ENCODE data around the gene DHRS7B. TPM values are rescaled to one million over a fixed set of nuclear protein-coding genes. Genes with fewer than 3 reads are reported as not detected.
"Not testable (repeated sequence)": the region's sequence is repeated elsewhere in the genome, so short reads cannot be mapped to it uniquely, and the experiment has no call there.

DHRS7B gene
- total and polyA plus RNA-seq, 4 donors: 14.3 to 21.9 (median 18.7) TPM

DNA sequence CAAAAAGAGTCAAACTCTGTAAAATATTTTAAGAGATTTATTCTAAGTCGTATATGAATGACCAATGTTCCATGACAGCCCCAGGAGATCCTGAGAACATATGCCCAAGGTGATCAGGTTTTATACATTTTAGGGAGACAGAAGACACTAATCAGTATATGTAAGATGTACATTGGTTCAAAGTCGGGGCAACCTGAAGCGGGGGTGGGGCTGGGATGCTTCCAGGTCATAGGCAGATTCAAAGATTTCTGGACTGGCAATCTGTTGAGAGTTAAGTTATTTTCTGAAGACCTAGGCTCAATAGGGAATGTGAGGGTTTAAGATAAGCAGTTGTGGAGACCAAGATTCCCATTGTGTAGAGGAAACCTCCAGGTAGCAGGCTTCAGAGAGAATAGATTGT, 20.4 kb upstream of the DHRS7B start (continued):
- TF ChIP-seq CTCF (IDR thresholded peaks at IDR 0.05; ENCODE audit: low read depth, low read length, missing input control) (no peak), TAF1 (conservative IDR thresholded peaks at IDR 0.05) (no peak), GABPA (IDR thresholded peaks at IDR 0.05 in 1 of 2, conservative IDR thresholded peaks at IDR 0.05 in 1 of 2) (no peak), RAD21 (IDR thresholded peaks at IDR 0.05) (no peak), EGR1 (IDR thresholded peaks at IDR 0.05; ENCODE audit: low read depth in 2 of 2) (no peak), YY1 (IDR thresholded peaks at IDR 0.05) (no peak), FOXA2 (IDR thresholded peaks at IDR 0.05) (no peak), MAX (IDR thresholded peaks at IDR 0.05) (no peak)

GRCh38 chr17:21107067-21107650, 19.6 kb upstream of the DHRS7B start:
- not testable (repeated sequence) for H3K36me3 ChIP-seq (ENCODE audit: control insufficient read depth in 4 of 4, insufficient read depth in 3 of 4, low read depth in 1 of 4, low read length in 3 of 4); H3K9me3 ChIP-seq (ENCODE audit: control insufficient read depth in 4 of 4, low read length in 3 of 4); H3K4me1 ChIP-seq (ENCODE audit: control insufficient read depth in 4 of 4, insufficient read depth in 4 of 4, low read length in 3 of 4); H3K4me3 ChIP-seq (ENCODE audit: low read depth in 1 of 3, low read length in 3 of 3); H3K27ac ChIP-seq (ENCODE audit: low read depth in 1 of 2, low read length in 2 of 2); H3K27me3 ChIP-seq (ENCODE audit: control insufficient read depth in 4 of 4, insufficient read depth in 4 of 4, low read length in 3 of 4); H3K9ac ChIP-seq (ENCODE audit: low read depth in 1 of 2, low read length in 2 of 2); DNase-seq (ENCODE audit: low spot score)
- 79% methylated on average over 7 of the region's 7 CpGs for WGBS

DNA sequence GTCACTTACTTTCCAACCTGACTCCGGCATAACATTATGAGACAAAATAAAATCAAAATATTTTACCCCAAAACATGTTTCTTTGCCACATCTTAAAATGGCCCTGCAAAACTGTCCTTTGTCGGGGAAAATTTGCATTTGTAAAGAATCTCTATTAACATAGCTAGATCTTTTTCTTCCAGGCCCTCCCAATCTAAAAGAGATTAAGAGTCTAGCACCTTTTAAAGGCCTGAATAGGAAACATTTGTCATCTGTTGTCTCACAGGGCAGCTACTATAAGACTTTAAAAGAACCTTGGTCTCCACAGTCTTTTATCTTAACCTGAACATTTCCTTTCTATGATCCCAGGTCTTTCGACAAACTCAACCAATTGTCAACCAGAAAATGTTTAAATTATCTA, 18.1 kb upstream of the DHRS7B start:
- DNase-seq (ENCODE audit: low spot score): no peak
- WGBS: 89% methylated on average over 3 of the region's 3 CpGs
- H3K27ac ChIP-seq (ENCODE audit: low read depth in 1 of 2, low read length in 2 of 2): no peak overlapping the region
- no peak overlapping the region for H3K9ac ChIP-seq (ENCODE audit: low read depth in 1 of 2, low read length in 2 of 2)
- H3K27me3 ChIP-seq (ENCODE audit: control insufficient read depth in 4 of 4, insufficient read depth in 4 of 4, low read length in 3 of 4): no peaks in the 10 kb centered on the region
- no peaks in the 10 kb centered on the region for H3K36me3 ChIP-seq (ENCODE audit: control insufficient read depth in 4 of 4, insufficient read depth in 3 of 4, low read depth in 1 of 4, low read length in 3 of 4)
- H3K4me1 ChIP-seq (ENCODE audit: control insufficient read depth in 4 of 4, insufficient read depth in 4 of 4, low read length in 3 of 4): no peaks in the 10 kb centered on the region
- no peaks in the 10 kb centered on the region for H3K9me3 ChIP-seq (ENCODE audit: control insufficient read depth in 4 of 4, low read length in 3 of 4)
- no peak overlapping the region for H3K4me3 ChIP-seq (ENCODE audit: low read depth in 1 of 3, low read length in 3 of 3)
- TF ChIP-seq TAF1 (conservative IDR thresholded peaks at IDR 0.05) (no peak), REST (IDR thresholded peaks at IDR 0.05) (no peak), HNF4A (conservative IDR thresholded peaks at IDR 0.05) (no peak), FOXA2 (IDR thresholded peaks at IDR 0.05) (no peak), NR2F2 (IDR thresholded peaks at IDR 0.05) (no peak)

All from liver (tissue), 9 donors.